SKM-1 (cell line): ENCODE data around the gene SLC14A1.

Experiments used
- DNase-seq: peaks from one replicate; lab custom pipeline; 2025; ENCODE audit not compliant: unreplicated experiment; lab: John Stamatoyannopoulos, UW

Gene SLC14A1

DNA sequence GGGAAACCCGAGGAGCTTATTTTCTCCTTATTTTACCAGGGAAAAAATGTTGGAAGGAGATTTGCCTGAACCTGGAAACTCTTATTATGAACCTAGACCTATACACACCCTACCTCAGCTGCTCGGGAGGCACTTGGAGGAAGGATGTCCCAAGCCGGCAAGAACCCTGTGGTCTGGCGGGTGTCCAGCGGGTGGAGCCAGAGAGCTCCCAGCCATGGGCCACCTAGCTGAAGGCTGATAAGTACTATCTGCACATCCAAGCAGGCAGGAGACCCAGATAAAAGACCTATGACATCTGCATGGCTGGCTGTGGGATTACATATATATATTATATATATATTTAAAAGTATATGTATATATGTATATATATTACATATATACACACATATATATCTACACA is 1.1 kb upstream of the SLC14A1 start:
- peak; percentile 66 for DNase-seq

GRCh38 chr18:45724601-45725000 is 620 bp downstream of the SLC14A1 start:
- no peak for DNase-seq

DNA sequence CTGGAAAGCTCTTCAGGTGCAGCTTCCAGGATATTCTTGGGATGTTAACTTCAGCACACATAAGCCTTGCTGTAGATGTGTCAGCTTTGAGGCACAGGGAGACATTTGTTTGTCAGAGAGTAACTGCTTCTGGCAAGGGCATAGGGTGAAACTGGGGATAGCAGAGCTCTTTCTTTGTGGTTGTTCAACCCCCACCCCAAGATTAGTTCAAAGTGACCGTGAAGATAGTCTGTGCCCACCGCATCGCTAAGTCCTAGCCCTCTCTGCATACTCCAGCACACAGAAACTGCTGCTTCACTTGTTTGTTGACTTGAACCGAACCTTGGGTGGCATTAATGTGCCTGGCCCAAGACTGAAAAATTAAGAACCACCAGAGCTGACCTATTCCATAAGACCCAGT is 1.4 kb downstream of the SLC14A1 start:
- no peak for DNase-seq

GRCh38 chr18:45726603-45727002 is 2.6 kb downstream of the SLC14A1 start:
- no peak for DNase-seq

- DNase-seq, result no peak
Observed at GRCh38 chr18:45727068-45727467, 3.1 kb downstream of the SLC14A1 start.

DNA sequence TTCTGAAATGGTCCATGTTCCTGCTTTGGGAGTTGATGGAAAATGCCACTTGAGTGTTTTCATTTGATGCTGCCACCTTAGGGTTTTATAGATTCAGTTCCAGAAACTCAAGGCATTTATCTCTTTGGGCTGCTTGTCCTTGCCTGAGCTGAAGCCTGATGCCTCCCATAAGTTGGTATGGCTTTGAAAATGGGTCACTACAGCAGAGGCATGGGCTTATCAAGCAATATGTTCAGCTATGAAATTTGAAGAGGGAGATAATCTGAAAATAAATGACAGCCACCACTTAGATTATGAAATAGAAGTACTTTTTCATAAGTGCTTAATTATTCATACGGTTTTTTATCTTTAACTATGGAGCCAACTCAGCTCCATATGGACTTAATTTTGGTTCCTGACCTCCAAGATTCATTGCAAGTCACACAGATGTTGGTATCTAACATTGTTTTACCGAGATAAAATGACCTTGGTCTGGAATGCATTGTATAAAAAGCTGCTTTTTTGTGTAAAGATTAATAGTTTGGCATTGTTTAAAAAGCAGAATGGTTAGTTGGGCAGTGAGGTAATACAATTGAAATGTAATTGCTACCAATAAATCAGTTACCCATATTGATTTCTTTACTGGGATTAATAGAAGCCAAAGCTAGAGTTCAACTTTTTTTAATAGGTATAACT is 4.5 kb downstream of the SLC14A1 start:
- no peak for DNase-seq

- DNase-seq, result no peak
Observed at GRCh38 chr18:45730832-45731575, 7.0 kb downstream of the SLC14A1 start.

GRCh38 chr18:45731716-45732115 is 7.7 kb downstream of the SLC14A1 start:
- DNase-seq, result no peak

GRCh38 chr18:45733535-45733934 is 9.6 kb downstream of the SLC14A1 start:
- DNase-seq, result no peak

GRCh38 chr18:45734505-45734904 is 10.5 kb downstream of the SLC14A1 start:
- DNase-seq, result no peak

- DNase-seq, result no peak
Observed at GRCh38 chr18:45734944-45735343, 11.0 kb downstream of the SLC14A1 start.

- DNase-seq, result no peak
Observed at GRCh38 chr18:45738660-45739059, 14.7 kb downstream of the SLC14A1 start.

- no peak for DNase-seq
Observed at GRCh38 chr18:45739268-45739667, 15.3 kb downstream of the SLC14A1 start.

DNA sequence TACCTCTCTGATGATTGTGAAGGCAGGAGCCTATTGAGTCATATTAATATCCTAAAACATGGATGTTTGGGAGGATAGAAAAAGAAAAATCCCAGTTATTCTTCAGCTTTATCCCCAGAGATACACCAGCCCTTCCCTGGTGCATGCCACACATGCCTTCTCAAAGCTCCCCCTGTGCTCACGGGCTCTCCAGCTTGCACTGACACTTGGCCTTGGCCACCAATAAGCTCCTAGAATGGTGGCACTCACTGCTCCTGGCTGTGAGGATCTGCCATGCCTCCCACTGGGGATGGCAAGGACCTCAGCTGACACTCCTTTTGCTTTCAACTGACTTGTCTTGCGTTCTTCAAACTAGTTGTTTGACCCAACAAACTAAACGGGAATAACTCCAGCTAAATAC is 15.9 kb downstream of the SLC14A1 start:
- no peak for DNase-seq

- DNase-seq, result no peak
Observed at GRCh38 chr18:45741056-45741455, 17.1 kb downstream of the SLC14A1 start.

DNA sequence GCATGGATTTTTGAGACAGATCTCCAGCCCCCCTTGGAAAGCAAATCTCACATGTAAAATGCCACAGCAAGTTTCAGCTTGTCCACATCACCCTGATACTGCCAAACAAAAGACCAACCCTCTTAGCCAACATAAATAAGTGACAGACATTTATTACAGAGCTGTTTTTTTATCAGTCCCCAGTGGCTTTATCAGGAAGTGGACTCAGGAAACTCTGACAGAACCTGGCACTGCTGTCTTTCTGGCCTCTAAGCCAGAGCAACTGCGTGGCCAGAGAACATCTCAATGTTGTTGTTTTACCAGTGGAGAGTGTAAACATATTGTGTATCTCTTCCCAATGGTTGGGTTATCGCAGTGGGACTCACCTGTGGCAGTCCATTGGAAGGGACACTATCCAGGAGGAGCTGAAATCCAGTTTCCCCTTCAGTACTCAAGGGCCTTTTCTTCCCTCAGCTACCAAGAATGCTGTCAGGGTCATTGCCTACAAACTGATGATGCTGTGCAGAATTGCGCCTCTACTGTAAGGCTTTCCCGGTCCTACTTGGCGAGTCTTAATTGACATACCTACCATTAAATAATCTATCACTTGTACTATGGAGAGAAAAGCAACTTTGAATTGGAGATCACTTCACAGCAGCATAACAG is 22.0 kb downstream of the SLC14A1 start:
- DNase-seq, result no peak

- DNase-seq, result no peak
Observed at GRCh38 chr18:45748501-45748900, 24.5 kb downstream of the SLC14A1 start.

DNA sequence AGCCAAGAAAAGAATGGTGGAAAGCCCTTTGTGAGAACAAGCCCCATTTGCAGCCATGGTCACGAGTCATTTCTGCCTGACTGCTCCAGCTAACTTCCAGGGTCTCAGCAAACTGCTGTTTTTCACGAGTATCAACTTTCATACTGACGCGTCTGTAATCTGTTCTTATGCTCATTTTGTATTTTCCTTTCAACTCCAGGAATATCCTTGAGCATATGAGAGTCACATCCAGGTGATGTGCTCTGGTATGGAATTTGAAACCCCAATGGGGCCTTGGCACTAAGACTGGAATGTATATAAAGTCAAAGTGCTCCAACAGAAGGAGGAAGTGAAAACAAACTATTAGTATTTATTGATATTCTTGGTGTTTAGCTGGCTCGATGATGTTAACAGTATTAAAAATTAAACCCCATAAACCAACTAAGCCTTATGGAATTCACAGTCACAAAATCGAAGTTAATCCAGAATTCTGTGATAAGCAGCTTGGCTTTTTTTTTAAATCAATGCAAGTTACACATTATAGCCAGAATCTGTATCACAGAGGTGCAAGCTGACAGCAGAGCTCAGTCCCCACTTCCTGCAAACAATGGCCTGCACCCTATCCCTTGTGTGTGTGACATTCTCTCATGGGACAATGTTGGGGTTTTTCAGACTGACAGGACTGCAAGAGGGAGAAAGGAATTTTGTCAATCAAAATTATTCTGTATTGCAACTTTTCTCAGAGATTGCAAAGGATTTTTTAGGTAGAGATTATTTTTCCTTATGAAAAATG is 26.1 kb downstream of the SLC14A1 start:
- no peak for DNase-seq

DNA sequence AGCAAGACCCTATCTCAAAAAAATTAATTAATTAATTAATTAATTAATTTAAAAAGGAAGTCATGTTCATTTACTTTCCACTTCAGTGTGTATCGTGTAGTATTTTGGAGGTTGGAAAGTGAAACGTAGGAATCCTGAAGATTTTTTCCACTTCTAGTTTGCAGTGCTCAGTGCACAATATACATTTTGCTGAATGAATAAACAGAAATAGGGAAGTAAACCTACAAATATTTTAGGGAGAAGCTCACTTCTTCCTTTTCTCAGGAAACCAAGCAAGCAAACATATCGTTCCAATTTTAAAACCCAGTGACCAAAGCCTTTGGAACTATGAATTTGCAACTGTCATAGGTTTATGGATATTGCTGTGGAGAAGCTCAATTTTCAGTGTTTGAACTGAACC is 27.8 kb downstream of the SLC14A1 start:
- DNase-seq, result no peak

GRCh38 chr18:45752681-45753080 is 28.7 kb downstream of the SLC14A1 start:
- DNase-seq, result no peak

DNA sequence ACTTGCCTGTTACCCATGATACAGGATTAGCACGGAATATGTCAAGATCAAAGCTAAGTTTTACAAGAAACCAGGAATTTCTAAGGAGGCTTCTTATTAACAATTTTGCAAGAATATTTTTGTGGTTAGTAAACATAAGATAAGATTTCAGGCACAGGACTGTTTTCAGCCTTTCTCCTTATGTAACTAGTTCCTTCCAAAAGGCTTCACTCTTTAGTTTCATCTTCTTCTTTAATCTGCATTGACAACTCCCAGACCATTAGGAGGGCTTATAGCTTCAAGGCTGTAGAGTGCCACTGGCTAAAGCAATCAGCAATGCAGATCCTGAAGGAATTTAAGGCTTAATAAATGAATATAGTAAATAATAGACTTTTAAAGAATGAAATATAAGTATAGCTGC is 29.3 kb downstream of the SLC14A1 start:
- DNase-seq, result no peak

GRCh38 chr18:45755934-45756333 is 32.0 kb downstream of the SLC14A1 start:
- DNase-seq, result no peak
